HG03565 (cell line): ENCODE results near the gene EPB41L2.
"Not testable (repeated sequence)": the region's sequence is repeated elsewhere in the genome, so short reads cannot be mapped to it uniquely, and the experiment has no call there.

Experiments used
- ATAC-seq: cut with Tn5 transposase; IDR thresholded peaks from one replicate; pipeline ENCODE4 v1.9.1; 2021; ENCODE audit warnings: mild to moderate bottlenecking, moderate library complexity; ENCODE audit not compliant: unreplicated experiment

EPB41L2 gene

DNA sequence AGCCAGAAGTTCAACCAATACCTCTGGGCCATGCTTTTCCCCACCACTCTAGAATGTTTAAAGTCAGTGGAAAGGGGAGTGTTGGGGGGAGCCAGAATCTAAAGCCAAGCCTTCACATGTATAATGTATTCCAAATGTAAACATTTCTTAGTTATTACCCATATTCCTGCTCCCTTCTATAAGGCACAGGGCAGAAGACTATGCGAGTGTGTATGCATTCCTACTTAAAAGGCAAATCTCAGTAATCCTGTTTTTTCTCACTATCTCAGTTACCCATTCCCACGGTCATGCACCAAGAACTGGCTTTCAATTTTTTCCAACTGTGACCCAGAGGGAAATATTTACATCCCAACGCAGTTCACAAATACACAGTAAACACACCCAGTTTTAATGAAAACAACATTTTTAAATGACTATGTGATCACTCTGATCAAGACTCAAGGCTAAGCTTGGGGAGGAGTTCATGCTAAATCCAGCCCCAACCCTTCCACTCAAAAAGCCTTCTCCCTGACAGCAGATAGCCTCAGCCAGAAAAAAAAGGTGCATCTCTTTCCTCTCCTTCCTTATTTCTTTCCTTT, 57.5 kb downstream of the EPB41L2 start:
- no peak for ATAC-seq

DNA sequence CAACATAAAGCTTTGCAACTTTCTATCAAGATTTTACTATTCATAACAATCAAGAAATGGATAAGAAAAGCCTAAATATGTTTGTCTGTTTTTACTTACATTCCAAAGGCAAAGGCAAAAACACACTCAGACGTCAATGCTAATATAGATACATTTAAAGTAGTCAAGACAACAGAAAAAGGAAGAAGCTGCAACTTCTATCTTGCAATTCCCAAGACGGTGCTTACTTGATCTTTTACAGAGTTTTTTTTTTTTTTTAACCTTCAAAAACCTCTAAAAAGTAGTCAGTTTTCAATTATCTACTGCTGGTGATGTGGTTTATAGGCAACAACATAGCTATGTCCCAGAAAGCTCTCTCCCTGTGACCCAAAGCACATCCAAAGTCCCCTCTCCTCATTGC, 58.1 kb downstream of the EPB41L2 start:
- ATAC-seq: no peak

DNA sequence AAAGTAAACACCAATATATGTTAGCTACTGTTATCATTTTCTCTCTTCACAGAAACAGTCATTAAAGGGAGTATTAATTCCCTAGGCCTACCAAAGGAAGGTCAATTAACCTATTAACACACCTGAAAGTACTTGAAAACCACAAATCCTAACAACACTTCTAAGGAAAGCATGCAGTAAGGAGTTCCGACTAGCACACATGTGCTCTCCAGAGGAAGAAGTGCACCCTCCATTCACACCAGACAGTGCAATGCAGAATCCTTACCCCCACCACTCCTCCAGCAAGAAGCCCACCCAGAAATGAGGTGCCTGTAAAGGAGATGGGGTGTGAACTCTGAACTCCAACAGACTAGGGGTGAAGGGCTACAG, 58.7 kb downstream of the EPB41L2 start:
- no peak for ATAC-seq

DNA sequence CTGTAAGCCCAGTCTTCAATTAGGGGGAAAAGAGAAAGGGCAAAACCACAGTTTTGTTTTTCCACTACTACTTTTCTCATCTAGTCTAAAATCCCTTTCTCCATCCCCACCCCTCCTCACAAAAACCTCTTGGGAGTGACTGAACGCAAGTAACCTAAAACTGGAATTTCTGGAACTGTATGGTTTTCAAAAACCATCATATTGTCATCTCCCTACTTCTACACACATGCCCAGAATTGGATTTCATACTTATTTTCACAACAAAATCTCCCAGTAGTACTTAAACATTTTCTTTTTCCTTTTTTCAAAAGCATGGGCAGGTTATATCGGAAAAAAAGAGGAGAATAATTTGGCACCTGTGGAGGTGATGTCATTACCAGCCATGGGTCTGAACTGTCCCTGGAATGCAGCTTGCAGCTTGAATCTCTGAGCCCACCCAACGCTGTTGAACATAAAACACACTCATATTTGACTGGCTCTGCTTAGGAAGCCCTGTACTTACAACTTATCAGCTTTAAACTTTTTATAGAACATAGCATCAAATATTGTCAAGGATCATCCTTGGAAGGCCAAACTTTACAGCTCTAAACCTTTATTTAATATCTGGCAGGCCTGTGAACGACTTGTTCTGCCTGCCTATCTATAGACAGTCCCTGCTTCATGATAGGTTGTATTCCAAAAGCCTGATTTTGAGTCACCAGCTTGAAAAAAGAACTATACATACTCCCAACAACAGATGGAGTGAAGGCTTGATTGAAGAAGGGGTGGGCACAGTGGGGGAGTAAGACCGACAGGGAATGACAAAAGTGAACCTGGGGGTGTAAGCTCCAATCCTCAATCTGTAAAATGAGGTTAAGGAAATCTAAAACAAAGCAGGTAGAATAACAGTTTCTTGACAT, 59.3 kb downstream of the EPB41L2 start:
- ATAC-seq: no peak

DNA sequence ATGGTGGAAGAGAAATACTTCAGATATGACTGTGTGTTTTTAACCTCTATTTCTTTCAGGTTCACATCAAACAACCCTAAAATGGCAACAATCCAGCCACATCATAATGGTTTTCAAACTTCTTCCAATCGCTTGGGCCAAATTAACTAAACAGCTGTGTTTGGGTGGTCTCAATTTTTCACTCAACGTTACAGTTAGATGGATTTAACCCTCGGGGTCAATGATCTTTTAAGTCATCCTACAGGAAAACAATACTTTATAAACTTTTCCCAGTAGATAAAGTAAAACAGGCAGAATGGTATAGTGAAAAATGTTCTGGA, 60.4 kb downstream of the EPB41L2 start:
- ATAC-seq: no peak

DNA sequence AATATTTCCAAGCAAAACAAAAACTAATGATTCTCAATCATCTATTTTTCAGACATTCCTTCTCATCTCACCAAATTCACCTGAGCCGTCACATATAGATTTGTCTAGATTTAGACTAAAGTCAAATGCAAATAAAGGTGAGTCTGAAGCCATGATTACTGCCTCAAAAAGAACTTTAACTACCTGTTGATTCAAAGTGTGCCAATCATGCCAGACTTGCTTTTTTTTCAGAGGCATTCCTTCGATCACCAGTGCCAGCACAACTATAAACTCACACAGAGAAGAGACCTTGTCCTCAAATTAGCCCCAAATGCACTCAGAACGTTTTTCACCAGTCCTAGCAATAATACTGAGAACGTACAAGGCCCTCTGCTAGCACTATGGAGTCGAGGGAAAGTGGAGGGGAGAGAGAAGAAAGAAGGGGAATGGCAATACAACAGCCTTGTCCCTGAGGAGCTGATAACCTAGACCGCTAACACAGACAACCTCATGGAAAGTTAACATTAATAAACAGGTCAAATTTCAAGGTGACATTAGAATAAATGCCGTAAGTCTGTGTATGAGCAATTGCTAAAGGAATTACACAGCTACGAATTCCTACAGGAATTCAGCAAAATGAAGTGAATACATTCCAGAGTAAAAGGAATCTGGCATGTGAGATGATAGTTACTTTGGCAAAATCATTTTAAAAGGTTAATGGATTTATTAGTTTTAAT, 60.9 kb downstream of the EPB41L2 start:
- no peak for ATAC-seq

DNA sequence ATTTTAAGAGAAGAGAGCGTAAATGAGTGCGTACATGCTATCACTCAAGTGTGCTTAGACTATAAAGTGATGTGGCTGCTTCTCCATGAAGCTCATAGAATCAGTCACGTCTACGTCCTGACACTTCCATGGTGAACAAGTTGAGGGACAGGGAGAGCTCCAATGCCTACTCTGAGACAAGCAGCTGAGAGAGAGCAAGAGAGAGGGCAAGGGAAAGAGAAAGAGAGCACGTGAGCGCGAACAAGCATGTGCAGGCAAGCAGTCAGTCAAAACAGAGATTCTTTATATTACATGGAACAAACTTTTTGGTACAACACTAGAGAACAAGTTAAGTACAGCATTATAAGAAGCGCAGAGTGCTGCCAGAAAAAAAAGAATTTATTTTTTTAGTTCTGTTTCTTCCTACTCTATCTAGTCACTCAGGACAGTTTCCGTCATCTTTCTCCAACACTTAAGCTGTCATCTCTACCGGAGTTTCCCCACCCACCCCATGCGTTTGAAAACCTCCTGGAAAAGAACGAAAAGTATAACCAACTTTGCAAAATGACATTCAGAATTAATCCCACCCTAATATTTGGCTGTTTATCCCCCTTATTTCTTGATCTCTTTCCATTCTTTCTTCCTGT, 61.8 kb downstream of the EPB41L2 start:
- ATAC-seq: no peak

DNA sequence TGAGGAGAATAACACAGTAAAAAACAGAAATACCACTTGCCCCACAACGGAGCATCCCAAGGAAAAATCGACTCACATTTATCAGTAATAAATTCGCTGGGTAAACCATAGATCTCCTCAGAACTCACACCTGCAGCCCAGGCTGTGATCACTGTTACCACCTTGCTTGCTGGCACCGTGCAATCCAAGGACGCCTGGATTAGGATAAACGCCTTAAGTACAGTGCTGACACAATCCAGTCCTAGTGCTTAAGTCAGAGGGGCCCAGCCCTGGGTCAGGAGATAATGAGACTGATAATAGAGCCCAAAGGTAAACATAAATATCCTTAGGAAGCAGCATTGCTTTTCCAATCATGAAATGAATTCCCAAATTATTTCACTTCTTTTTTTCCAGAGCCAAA, 62.5 kb downstream of the EPB41L2 start:
- ATAC-seq: no peak

DNA sequence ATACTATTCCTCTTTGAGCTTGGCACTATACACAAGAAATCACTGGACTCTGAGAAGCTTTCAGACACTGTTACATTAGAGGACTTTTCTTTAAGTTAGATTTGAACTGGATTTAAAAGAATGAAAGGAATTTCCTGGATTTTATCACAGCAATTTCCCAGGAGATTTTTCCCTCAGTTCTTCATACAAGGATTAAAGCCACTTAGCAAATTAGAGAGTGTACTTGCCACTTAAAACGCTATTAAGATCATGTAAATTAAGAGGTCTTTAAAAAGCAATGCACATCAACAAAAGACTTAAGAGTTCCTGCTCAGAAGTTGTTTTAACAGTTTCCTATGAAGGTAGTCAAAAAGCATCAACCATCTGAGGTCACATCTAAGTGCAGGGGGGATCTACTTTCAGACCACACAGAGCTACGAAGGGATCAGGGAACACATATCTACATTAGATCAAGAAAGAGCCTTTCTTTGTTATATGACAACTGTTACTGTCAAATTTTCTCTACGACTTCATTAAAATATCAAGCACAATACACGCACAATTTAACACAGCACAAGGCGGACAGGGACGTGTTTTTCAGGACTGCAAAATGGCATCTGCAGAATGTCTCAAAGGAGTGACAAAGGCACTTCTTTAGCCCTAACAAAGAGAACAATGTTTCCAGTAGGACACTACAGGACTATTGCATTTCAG, 65.8 kb downstream of the EPB41L2 start:
- no peak for ATAC-seq

DNA sequence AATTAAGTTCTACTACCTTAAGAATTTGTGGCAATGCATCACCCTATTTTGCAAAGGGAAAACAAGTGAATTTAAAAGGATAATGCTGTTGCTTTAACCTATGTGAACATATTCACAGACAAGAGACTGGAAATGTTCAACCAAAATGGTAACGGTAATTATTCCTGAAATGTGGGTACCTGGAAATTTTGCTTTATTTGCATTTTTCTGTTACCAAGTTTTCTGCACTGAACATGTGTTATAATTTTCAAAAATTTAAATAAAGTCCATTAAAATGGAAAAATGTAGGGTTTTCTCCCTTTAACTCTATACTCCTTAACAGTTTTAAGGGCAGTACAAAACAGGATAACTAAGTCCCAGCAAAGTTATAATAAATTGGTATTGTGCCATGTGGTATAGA, 66.4 kb downstream of the EPB41L2 start:
- no peak for ATAC-seq

DNA sequence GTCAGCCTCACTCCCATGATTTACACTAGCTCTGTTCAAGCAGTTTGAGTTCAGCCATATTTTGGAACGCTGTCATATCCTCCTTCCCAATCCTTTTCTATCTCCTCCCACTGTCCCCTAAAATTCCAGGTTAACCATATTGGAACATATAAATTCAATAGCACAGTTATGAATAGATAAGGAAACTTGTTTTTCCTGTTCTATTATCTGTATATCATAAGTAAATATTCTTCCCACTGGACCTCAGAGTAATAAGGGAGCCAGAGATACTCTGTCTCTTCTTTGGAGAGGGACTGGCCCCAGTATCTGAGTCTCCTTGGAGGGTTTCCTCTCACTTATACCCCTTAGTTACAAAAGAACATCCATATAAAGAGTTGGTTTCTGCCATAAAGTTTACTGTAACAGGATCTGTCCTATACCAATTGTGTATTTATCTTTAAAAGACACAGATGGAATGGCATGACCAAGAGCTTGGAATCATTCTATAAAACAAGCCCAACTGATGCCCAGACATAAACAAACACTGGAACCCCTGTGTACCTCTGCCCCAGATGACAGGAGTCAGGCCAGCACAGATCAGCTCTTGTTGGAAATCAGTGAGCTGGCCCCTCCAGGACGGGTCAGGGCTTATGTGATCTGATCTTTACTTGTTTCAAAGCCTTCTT, 67.1 kb downstream of the EPB41L2 start:
- no peak for ATAC-seq

DNA sequence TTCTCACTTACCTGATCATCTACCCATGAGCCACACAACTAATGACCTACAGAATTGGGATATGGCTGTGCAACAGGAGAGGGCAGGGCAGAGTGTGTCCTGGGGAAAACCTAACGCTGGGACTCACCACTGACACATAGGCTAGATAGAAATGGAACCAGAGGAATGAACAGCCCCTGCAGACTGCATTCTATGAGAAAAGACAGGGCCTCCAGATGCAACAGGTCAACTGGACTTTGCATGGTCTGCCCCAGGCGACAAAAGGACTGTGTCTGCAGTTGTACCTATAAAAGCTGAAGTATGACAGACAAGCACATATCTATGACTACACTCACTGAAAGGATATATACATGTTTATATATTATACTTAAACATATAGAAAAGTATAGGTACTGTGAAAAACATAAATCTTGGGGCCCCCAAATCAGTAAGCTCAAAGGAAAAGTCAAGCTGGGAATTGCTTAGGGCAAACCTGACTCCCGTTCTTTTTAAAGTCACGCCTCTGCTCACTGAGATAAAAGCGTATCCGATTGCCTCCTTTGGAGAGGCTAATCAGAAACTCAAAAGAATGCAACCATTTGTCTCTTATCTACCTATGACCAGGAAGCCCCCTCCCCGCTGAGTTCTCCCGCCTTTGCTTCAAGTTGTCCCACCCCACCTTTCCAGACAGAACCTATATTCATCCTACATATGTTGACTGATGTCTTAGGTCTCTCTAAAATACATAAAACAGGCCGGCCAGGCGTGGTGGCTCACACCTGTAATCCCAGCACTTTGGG, 68.5 kb downstream of the EPB41L2 start:
- ATAC-seq: no peak

DNA sequence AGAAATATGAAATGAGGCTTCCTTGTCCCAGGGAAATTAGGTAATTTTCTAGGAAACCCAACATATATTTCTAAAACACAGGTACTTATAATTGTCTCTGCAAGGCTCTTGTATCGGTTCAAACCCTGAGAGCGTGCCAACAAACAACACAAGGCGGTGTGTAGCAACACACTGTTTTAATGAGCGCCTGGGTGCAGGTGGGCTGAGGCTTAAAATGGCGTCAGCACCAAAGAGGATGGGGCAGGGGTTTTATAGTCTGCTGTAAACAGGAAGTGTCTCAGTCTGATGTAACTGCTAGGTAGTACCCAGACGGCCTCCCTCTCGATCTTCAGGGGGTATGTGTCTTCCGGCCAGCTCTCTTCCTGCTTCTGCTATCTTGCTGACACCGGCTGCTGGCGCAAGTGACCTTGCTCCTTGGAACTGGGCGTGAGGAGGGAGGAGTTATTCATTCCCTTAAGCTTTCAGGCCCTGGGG, 69.7 kb downstream of the EPB41L2 start:
- ATAC-seq: no peak

DNA sequence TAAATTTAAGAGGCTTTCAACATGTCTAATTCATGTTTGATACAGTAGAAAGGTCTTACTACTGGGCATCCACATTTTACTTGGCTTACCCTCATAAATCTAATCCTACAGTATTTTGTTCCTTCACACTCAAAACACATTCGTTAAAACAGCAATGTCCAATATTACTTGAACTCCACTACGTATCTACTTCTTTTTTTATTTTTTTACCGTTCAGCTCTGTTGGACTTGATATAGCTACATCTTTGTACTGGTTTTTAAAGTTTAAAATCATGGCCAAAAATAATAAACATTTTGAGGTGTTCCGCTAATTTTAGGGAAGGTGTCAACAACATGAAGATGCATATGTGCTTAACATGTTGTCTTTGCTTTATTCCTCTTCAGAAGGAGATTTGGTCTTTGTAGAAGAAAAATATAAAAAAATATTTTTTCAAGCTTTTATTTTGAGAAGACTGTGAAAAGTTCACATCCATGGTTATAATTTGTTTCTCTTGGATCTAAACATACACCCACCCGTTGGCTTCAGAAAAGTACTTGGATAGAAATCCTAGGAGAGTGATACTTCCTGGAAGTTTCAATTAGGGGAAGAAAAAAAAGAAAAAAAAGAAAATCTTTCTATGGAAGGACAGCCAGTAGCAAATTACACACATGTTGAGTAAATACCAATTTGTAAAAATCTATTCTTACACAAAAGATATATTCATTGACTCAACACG, 71.5 kb downstream of the EPB41L2 start:
- ATAC-seq: no peak

DNA sequence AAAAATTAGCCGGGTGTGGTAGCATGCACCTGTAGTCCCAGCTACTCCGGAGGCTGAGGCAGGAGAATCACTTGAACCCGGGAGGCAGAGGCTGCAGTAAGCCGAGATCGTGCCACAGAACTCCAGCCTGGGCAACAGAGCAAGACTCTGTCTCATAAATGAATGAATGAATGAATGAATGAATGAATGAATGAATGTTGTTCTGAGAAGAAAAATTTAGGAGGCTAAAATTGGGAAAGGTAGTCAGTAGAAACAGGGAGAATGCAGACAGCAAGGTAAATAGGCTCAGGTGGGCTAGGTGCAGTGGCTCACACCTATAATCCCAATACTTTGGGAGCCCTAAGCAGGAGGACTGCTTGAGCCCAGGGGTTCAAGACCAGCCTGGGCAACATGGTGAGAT, 75.5 kb downstream of the EPB41L2 start:
- not testable (repeated sequence) for ATAC-seq

DNA sequence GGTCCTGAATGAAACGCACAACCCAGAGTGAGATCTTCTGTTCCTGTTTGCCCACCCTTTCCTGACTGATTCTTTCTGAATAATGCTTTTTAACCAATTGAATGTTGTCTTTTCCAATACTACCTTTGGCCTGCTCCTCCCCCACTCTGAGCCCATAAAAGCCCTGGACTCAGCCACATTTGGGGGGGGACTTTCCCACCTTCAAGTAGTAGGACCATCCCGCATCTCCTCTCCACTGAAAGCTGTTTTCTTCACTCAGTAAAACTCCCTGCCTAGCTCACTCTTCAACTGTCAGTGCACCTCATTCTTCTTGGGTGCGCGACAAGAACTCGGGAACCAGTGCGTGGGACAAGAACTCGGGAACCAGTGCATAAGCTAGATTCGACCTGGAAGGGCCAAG, 77.9 kb downstream of the EPB41L2 start:
- no peak for ATAC-seq

DNA sequence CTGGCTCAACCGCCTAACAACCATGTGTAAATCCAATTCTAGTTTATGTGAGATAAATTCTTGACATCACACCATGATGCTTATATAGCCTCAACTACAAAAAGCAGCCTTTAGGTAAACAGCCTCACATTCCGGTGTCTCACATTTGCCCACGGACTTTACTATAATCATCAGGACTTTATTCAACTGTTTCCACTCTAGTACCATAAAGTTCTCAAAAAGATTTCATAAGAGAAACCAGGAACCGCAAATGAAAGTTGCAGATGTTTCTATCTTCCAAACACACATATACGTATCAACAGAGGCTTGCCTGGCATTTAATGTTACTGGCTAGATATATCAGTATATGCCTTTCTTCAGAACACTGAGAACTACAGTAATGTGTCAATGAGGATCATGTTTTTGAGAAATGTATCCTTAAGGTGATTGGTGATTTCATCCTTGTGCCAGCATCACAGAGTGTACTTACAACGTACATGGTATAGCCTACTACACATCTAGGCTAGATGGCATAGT, 80.0 kb downstream of the EPB41L2 start:
- no peak for ATAC-seq

DNA sequence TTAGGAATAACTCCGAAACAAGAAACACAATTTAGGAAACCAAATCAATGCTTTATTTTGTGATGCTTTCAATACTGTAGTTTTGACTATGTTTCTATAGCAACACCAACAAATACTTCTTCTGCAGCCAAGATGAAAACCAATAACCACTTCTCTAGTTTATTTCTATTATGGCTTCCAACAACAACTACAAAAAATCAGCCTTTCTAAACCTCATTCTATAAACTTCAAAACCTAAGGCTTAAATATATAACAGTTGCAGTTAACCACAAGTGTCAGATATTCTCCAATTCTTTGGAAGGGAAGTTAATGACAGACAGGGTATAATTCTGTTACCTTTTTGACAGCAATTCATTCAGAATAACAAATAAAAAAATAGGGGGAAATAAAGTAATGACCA, 80.9 kb downstream of the EPB41L2 start:
- no peak for ATAC-seq

DNA sequence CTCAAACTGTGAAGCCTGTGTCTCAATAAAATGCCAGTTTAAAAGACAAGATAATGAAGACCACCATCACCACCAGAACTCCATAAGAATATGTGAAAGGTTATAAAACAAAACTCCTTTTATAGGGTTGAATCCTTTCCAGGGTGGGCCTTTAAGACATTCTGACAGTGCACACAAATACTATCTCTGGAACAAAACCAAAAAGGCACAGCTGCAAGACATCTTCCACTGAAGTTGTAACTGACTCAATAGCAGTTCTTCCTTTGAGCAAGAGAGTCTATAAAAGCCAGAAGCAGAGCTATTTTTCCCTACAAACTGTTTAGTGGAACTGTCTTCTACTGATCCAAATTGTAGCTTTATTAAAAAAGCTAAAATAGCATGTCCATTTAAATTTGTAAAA, 81.6 kb downstream of the EPB41L2 start:
- ATAC-seq: no peak
